Measurements from ENCODE around the gene FNIP1. TPM values are rescaled to one million over a fixed set of nuclear protein-coding genes. Genes with fewer than 3 reads are reported as not detected.

FNIP1 gene
- total and polyA plus RNA-seq, 8 donors = 21.5 to 49.3 (median 25.5) TPM

DNA sequence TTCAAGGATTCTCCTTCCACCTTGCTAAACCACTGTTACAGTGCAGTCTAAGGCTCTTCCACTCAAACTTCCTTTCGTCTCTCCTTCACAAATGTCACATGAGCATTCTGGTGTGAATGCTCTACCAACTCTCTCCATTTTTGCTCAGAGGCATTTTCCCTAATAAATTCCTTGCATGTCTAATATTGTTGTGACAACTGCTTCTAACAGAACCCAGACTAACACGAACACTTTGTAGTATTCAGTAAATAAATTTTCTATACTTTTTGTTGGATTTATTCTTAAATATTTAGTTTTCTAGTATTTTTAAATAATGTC, 185.8 kb downstream of the FNIP1 start:
- ATAC-seq = no peak
- H3K27me3 ChIP-seq = no peaks in the 10 kb centered on the region
- H3K4me3 ChIP-seq = no peak overlapping the region
- intact Hi-C loops (cut with DNase I) = no loop called here
- H3K27ac ChIP-seq = no peak overlapping the region
- no peaks in the 10 kb centered on the region for H3K36me3 ChIP-seq
- peaks cover 0 to 4% of the 10 kb centered on the region in 2 donors for H3K9me3 ChIP-seq
- peaks cover 0 to 11% of the 10 kb centered on the region in 2 donors for H3K4me1 ChIP-seq
- no peak for DNase-seq
- TF ChIP-seq, protein P1, sequence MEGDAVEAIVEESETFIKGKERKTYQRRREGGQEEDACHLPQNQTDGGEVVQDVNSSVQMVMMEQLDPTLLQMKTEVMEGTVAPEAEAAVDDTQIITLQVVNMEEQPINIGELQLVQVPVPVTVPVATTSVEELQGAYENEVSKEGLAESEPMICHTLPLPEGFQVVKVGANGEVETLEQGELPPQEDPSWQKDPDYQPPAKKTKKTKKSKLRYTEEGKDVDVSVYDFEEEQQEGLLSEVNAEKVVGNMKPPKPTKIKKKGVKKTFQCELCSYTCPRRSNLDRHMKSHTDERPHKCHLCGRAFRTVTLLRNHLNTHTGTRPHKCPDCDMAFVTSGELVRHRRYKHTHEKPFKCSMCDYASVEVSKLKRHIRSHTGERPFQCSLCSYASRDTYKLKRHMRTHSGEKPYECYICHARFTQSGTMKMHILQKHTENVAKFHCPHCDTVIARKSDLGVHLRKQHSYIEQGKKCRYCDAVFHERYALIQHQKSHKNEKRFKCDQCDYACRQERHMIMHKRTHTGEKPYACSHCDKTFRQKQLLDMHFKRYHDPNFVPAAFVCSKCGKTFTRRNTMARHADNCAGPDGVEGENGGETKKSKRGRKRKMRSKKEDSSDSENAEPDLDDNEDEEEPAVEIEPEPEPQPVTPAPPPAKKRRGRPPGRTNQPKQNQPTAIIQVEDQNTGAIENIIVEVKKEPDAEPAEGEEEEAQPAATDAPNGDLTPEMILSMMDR (IDR thresholded peaks at IDR 0.05) = no peak

DNA sequence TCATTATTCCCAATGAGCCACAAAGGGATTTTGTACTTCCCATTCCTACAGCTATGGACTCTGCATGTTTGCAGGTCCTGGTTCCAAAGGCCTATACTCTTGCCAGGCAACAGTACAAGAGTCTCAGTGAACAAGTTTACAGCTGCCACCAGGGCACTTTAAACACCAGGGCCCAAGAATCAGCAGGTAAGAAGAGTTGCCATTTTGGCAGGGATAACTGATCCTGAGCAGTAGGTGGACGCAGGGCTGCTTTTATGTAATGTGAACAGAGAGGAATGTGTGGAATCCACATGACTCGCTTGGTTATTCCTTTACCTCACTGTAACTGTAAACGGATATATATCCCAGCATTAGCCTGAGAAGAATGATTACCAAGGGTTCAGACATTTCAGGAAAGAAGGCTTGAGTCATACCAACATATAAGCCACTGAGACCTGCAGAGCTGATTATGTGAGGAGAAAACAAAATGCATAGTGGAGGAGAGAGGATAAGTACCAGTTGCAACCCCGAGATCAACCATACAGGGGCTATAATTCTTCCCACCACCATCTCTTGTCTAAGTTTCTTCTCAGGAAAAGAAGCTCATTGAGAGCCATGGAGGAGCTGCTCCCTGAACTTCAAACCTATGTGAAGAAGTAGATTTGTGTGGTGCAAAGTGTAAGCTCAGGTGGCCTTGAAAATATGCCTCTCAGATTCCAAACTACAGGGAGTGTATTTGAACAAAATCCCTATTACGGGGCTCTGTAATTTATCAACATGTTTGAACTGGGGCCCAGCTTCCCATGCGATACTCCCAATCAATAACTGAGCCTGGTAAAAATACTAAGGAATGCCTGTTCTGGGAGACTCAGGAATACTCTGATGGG, 186.4 kb downstream of the FNIP1 start:
- H3K4me1 ChIP-seq = peaks cover 0 to 5% of the 10 kb centered on the region in 2 donors
- no peaks in the 10 kb centered on the region for H3K27me3 ChIP-seq
- no peaks in the 10 kb centered on the region for H3K36me3 ChIP-seq
- H3K9me3 ChIP-seq = peaks cover 0 to 4% of the 10 kb centered on the region in 2 donors
- DNase-seq (no peak), ATAC-seq (peak; percentile 40)
- no peak overlapping the region for H3K4me3 ChIP-seq
- intact Hi-C loops (cut with DNase I) = no loop called here
- no peak overlapping the region for H3K27ac ChIP-seq
- TF ChIP-seq, protein P1 (IDR thresholded peaks at IDR 0.05) = no peak

DNA sequence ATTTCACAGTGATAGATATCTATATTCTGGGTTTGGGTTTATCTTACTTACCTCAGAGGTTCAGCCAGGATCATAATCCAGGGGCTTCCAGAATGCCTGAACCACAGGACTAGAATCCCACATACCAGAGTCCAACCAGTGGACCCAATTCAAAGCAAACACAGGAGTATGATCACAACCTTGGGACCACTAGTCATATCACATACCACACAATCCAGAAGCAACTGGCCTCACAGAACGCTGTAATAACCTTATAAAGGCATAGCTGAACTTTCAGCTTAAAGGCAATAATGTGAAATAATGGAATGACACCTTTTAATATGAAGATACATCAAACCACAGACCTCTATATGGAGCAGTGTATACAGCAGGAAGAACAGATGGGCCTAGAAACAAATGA, 187.0 kb downstream of the FNIP1 start:
- Histone ChIP-seq H3K27me3 (no peaks in the 10 kb centered on the region), H3K4me1 (peaks cover 0 to 3% of the 10 kb centered on the region in 2 donors), H3K4me3 (no peak overlapping the region), H3K36me3 (no peaks in the 10 kb centered on the region), H3K27ac (no peak overlapping the region), H3K9me3 (peaks cover 0 to 4% of the 10 kb centered on the region in 2 donors)
- ATAC-seq (no peak), DNase-seq (no peak)
- intact Hi-C loops (cut with DNase I) = no loop called here
- TF ChIP-seq, protein P1 (IDR thresholded peaks at IDR 0.05) = no peak

DNA sequence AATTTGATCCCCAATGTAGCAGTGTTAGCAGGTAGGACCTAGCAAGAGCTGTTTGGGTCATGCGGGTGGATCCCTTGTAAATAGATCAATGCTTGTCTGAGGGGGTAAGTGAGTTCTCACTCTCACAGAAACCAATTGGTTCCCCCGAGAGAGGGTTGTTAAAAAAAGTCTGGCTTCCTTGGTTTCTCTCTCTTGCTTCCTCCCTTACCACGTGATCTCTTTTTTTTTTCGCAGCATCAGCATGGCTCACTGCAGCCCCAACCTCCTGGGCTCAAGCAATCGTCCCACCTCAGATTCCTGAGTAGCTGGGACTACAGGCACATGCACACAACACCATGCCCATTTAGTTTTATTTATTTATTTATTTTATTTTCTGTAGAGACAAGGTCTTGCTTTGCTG, 188.2 kb downstream of the FNIP1 start:
- H3K4me1 ChIP-seq = peaks cover 0 to 3% of the 10 kb centered on the region in 2 donors
- no peaks in the 10 kb centered on the region for H3K27me3 ChIP-seq
- H3K36me3 ChIP-seq = no peaks in the 10 kb centered on the region
- ATAC-seq (no peak), DNase-seq (no peak)
- no peak overlapping the region for H3K27ac ChIP-seq
- H3K4me3 ChIP-seq = no peak overlapping the region
- intact Hi-C loops (cut with DNase I) = no loop called here
- H3K9me3 ChIP-seq = no peaks in the 10 kb centered on the region
- TF ChIP-seq, protein P1 (IDR thresholded peaks at IDR 0.05) = no peak

DNA sequence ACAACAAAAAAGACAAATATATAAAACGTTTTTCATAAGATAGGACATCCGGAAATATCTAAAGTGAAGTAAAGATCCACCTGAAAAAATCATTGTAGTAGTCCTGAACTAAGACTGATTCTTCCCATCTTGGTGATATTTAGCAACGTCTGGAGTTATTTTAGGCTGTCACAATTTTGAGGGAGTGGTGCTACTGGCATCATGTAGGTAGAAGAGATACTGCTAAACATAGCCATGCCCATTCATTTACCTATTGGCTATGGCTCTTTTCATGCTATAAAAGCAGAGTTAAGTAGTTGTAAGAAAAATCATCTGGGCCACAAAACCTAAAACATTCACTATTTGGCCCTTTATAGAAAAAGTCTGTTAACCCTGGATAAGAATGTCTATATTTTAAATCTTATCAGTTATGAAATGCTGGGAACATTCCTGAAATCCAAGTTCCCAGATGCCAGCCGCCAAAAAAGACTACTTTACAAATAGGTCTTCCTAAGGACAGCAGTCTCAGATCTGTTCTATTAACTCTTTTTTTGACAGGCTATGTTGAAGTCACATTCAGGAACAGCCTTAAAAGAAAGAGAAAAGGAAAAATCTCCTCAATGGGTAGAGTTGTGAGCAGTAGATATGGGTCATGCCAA, 188.8 kb downstream of the FNIP1 start:
- Histone ChIP-seq H3K9me3 (no peaks in the 10 kb centered on the region), H3K27ac (no peak overlapping the region), H3K36me3 (peaks cover 0 to 4% of the 10 kb centered on the region in 2 donors), H3K27me3 (no peaks in the 10 kb centered on the region), H3K4me3 (no peak overlapping the region), H3K4me1 (peaks cover 0 to 3% of the 10 kb centered on the region in 2 donors)
- DNase-seq (no peak), ATAC-seq (no peak)
- intact Hi-C loops (cut with DNase I) = no loop called here
- TF ChIP-seq, protein P1 (IDR thresholded peaks at IDR 0.05) = no peak
